GM21515 (cell line): Measurements from ENCODE around the gene MCTP2.

Experiments
- ATAC-seq: cut with Tn5 transposase; IDR thresholded peaks from one replicate; pipeline ENCODE4 v1.9.1; 2021; ENCODE audit not compliant: unreplicated experiment

MCTP2 gene

DNA sequence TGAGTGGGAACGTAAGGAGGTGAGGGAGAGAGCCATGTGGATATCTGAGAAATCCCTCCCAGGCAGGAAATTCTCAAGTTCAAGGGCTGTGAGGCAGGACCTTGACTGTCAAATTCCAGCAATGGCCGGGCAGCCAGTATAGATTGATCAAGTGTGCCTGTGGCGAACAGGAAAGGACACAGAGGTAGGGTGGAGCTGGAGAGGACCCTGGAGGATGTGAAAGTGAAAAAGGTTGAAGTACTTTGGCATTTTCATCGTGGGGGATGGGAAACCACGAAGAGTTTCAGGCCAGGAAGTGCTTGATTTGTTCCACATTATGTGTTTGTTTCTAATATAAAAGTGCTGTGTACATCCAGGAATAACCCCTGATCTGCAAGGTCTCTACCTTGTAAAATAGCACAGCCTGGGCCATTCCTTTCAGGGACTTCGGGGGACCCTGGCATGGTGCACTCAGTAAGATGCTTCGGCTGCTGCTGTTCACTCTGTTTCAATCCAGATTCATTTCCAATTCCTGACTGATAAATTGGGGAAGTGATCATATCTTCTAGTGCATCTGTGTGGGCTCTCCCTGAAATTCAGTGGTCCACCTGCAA lies 156.6 kb downstream of the MCTP2 start:
- ATAC-seq, result no peak

- no peak for ATAC-seq
These were observed 164.3 kb downstream of the MCTP2 start for GRCh38 chr15:94395640-94396039.

- ATAC-seq, result no peak
These were observed 166.0 kb downstream of the MCTP2 start for GRCh38 chr15:94397337-94397736.

DNA sequence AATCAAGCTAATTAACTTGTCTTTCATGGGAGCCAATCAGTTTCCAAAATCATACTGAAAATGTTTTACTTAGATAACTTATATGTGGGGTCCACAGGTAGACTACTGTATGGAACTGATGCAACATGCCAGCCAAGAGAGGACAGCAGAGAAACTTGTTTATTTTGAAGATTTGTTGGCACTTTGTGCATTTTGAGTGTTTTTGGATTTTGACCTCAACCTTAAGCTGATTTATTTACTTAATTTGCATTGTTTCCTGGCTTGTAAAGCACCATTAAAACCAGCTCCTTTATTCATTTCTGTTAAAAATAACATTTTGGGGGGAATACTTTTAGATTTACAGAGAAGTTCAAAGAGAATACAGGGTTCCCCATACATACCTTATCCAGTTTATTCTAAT lies 166.6 kb downstream of the MCTP2 start:
- no peak for ATAC-seq

DNA sequence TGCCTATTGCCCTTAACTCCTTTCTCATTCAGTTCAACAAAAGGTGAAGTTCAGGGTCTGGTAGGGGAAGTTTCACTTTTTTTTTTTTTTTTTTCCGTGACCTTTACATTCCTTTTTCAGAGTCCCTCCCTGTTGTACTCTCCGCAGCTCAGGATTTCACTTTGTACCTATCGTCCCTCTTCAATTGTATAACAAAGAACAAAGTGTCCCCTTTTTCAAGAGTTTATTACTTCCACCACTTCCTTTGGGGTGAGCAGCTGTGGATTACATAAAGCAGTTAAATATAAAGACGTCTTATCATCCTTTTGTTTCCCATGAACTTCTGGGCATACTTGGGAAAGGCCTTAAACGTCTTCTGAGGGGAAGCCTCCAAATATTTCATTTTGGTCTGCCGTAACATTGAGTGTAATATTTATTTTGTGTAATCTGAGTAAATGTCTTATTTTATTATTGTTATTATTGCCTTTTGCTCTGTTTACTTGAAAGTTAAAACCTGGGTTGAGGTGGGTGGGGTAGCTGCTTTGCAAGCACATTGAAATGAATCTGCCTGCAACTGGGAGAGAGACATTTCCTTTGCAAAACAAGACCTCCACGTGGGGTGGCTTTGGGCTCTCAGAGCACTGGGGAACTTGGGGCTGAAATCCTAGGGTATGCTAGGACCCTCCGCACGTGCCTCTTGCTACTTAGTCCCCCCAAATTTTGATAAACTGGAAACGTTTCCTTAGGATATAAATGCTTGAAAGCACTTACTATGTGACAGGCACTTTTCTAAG lies 169.4 kb downstream of the MCTP2 start:
- ATAC-seq, result no peak

- ATAC-seq, result no peak
These were observed 172.0 kb downstream of the MCTP2 start for GRCh38 chr15:94403331-94403730.

- no peak for ATAC-seq
These were observed 173.4 kb downstream of the MCTP2 start for GRCh38 chr15:94404733-94405283.

DNA sequence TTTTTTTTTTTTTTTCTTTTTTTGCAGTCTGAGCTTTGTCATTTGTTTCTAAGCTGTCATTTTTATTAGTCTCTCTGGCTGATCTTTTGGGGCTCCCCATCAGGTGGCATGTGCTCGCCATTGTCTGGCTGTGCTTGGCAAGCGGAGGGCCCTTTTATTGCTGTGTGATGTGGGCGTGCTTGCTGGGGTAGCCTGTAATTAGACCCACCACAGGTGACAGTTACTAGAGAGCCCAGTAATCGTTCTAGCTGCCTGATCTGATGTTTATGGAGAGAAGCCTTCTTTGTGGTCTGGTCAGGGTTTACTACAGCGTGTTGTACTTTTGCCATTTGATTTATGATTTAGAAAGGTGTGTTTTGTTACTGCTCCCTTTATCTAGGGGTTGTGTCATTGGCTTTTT lies 179.9 kb downstream of the MCTP2 start:
- ATAC-seq, result no peak

GRCh38 chr15:94411846-94412245 lies 180.5 kb downstream of the MCTP2 start:
- ATAC-seq, result no peak

- no peak for ATAC-seq
These were observed 181.8 kb downstream of the MCTP2 start for GRCh38 chr15:94412979-94413746.

- no peak for ATAC-seq
These were observed 183.6 kb downstream of the MCTP2 start for GRCh38 chr15:94414916-94415315.

DNA sequence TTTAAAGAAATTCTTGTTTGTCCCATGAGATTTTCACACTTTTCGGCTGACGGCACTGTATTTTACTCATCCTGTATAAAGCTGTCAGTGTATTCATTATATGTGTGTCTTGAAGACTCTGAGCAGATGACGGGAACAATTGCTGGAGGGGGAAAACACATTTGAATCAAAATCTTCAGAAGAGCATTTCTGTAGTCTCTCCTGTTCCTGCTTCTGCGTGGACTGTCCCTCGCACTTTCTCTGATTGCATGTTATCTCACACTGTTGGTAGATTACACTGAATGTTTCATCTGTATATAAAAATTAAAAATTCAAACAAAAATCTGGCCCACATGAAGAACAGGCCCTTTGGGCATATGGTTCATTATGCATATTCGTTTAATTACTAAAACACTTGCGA lies 184.9 kb downstream of the MCTP2 start:
- no peak for ATAC-seq

- no peak for ATAC-seq
These were observed 185.5 kb downstream of the MCTP2 start for GRCh38 chr15:94416820-94417219.

DNA sequence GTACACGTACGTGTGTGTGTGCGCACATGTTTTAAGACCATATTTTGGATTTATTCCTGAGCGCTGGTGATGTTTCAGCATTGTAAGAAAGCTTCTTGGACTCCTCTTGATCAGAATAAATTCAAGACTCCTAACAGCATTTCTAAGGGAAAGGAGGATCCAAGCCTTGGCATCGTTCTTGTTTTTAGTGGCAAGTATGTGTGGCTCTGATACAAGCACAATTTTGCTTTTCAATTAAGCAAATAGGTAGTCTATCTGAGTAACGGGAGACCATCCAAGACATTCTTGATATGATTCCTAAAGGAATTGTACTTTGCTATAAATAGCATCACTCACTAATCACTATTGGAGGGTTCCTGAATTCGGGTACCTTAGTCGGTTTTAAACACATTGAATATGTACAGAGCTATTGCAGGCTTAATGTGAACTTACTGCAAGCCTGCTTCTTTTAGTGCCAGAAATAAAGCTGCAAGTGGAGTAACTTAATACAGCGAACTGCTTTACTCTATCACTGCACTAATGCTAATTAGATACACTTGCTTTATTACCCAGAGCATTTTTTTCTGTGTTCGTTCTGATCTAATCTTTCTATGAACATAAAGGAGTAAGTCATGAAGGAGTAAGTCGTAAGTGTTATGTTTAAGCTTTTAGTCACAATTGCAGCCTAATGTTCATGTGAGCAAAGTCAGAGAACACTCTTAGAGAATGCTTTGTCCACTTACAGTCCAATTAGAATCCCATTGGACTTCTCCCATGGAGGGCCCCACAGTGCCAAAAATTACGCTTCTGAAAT lies 186.3 kb downstream of the MCTP2 start:
- no peak for ATAC-seq

- ATAC-seq, result no peak
These were observed 190.3 kb downstream of the MCTP2 start for GRCh38 chr15:94421706-94422105.

GRCh38 chr15:94432279-94432678 lies 200.9 kb downstream of the MCTP2 start:
- no peak for ATAC-seq

DNA sequence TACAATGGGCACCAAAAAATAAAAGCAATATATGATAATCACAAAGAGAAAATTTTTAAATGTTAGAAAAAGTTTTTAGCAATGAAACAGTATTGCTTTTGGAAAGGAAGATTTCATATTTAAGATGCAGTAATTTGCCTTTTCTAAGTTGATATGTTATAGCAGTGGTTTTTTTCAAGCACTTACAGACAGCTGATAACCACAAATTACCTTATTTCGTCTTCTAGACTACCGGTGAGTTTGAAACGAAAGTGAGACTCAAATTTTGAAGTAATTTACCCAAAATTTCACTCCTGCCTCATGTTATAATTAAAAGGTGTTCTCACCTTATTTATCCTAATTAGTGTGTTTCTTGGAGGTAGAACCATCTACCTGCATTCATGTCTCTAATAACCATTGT lies 207.8 kb downstream of the MCTP2 start:
- ATAC-seq, result no peak

- ATAC-seq, result no peak
These were observed 210.4 kb downstream of the MCTP2 start for GRCh38 chr15:94441760-94442159.

DNA sequence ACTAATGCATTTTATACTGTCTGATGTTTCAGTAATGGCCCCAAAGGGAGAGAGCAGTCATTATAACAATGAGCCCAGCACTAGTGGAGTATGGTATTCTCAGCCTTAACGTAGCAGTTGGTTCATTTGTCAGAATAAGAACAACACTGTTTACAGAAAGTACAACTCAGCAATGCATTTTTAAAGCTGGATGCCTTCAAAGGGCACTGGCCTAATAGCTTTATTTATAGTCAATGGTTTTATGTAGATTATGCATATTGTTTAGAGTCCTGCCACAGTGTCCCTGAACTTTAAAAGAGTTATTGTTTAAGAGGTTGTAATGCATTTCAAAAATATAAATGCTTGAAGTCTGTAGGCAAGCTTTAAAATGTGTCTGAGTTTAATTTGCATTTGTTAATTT lies 211.1 kb downstream of the MCTP2 start:
- ATAC-seq, result no peak

DNA sequence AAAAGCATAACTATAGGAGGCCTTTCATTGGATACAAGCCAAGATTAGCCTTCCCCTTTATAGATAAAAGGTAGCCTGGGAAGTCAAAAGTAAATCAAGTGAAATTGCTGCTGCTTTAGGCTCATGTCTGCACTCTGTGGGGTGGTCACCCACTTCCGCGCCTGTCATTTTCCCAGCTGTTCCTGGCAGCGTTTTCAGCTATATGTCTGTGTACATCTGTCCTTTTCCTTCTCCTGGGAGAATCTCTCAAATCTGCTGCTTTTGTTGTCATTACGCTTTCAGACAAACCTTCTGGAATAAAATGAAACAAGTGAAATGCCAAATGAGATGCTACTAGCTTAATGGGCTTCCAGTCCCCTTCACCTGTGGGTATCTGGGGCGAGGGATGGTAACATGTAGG lies 211.8 kb downstream of the MCTP2 start:
- no peak for ATAC-seq

GRCh38 chr15:94445566-94446160 lies 214.3 kb downstream of the MCTP2 start:
- no peak for ATAC-seq
